HG02885 (cell line): ENCODE results near the gene DERL2.
A peak's percentile ranks its signal among the peaks of the same experiment; 100 is the strongest.
"Not testable (repeated sequence)": the region's sequence is repeated elsewhere in the genome, so short reads cannot be mapped to it uniquely, and the experiment has no call there.

Source experiments
- ATAC-seq: cut with Tn5 transposase; IDR thresholded peaks from one replicate; pipeline ENCODE4 v1.9.1; 2021; ENCODE audit warnings: mild to moderate bottlenecking; ENCODE audit not compliant: unreplicated experiment, poor library complexity

Gene DERL2

GRCh38 chr17:5439446-5439764 is 46.6 kb downstream of the DERL2 start:
- no peak for ATAC-seq

GRCh38 chr17:5438716-5439445 is 47.1 kb downstream of the DERL2 start, which contains the start of gene C1QBP:
TSS of gene C1QBP (minus strand) at chr17:5439155. CDS start at chr17:5439073, 82 bp downstream.
- peak; percentile 85 for ATAC-seq

GRCh38 chr17:5437721-5438317 is 48.2 kb downstream of the DERL2 start:
- ATAC-seq: no peak

GRCh38 chr17:5435781-5436315 is 50.1 kb downstream of the DERL2 start:
- ATAC-seq: not testable (repeated sequence)

GRCh38 chr17:5434984-5435383 is 51.0 kb downstream of the DERL2 start:
- no peak for ATAC-seq

- ATAC-seq: no peak
These were observed 53.9 kb downstream of the DERL2 start for GRCh38 chr17:5431949-5432556.

- not testable (repeated sequence) for ATAC-seq
These were observed 54.7 kb downstream of the DERL2 start for GRCh38 chr17:5431234-5431633.

- no peak for ATAC-seq
These were observed 55.5 kb downstream of the DERL2 start for GRCh38 chr17:5430413-5430999.

- ATAC-seq: no peak
These were observed 56.6 kb downstream of the DERL2 start for GRCh38 chr17:5429191-5429887.

GRCh38 chr17:5425826-5426225 is 60.2 kb downstream of the DERL2 start:
- ATAC-seq: no peak

GRCh38 chr17:5424909-5425308 is 61.1 kb downstream of the DERL2 start:
- ATAC-seq: no peak

GRCh38 chr17:5422505-5422904 is 63.5 kb downstream of the DERL2 start:
- no peak for ATAC-seq
